Measurements from ENCODE around the gene SAFB. TPM values are rescaled to one million over a fixed set of nuclear protein-coding genes. Genes with fewer than 3 reads are reported as not detected.

Gene SAFB
- total RNA-seq, 1 experiment from 2014 or later = 68.7 TPM

DNA sequence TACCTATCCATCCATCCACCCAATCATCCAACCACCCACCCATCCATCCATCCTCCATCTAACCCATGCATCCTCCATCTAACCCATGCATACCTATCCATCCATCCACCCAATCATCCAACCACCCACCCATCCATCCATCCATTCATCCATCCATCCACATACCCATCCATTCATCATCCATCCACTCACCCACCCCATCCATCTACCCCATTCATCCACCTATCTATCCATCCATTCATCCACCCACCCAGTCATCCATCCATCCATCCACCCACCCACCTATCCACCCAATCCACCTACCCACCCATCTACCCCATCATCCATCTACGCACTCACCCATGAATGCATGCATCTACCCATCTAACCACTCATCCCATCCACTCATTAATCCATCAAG, 50.9 kb downstream of the SAFB start:
- POLR2A ChIA-PET (ENCODE audit: unreplicated experiment) = no interaction called here
- Histone ChIP-seq H3K27me3 (ENCODE audit: insufficient read depth, low read depth) (no peaks in the 10 kb centered on the region), H3F3A (ENCODE audit: insufficient read depth, low read depth) (no peaks in the 10 kb centered on the region), H4K20me1 (ENCODE audit: insufficient read depth) (no peaks in the 10 kb centered on the region), H3K36me3 (ENCODE audit: low read depth) (no peaks in the 10 kb centered on the region), H3K4me3 (no peak overlapping the region), H3K9me2 (ENCODE audit: insufficient read depth) (no peaks in the 10 kb centered on the region), H3K4me1 (replicated peaks; ENCODE audit: insufficient read depth) (no peaks in the 10 kb centered on the region), H3K4me2 (no peak overlapping the region), H3K9me3 (ENCODE audit: insufficient read depth, low read depth) (no peaks in the 10 kb centered on the region), H2AFZ (no peak overlapping the region), H3K79me2 (ENCODE audit: low read depth) (no peaks in the 10 kb centered on the region), H3K27ac (no peak overlapping the region)
- CTCF ChIA-PET = no interaction called here
- DNase-seq = no peak
- intact Hi-C loops (cut with micrococcal nuclease; ENCODE audit: unreplicated experiment) = no loop called here
- no peak for TF ChIP-seq EZH2 (IDR thresholded peaks at IDR 0.05; ENCODE audit: low read depth)
- TF ChIP-seq, protein P1, sequence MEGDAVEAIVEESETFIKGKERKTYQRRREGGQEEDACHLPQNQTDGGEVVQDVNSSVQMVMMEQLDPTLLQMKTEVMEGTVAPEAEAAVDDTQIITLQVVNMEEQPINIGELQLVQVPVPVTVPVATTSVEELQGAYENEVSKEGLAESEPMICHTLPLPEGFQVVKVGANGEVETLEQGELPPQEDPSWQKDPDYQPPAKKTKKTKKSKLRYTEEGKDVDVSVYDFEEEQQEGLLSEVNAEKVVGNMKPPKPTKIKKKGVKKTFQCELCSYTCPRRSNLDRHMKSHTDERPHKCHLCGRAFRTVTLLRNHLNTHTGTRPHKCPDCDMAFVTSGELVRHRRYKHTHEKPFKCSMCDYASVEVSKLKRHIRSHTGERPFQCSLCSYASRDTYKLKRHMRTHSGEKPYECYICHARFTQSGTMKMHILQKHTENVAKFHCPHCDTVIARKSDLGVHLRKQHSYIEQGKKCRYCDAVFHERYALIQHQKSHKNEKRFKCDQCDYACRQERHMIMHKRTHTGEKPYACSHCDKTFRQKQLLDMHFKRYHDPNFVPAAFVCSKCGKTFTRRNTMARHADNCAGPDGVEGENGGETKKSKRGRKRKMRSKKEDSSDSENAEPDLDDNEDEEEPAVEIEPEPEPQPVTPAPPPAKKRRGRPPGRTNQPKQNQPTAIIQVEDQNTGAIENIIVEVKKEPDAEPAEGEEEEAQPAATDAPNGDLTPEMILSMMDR (conservative IDR thresholded peaks at IDR 0.05) = no peak
- BruUV-seq (replicated peaks) = no TSS peak

- no peaks in the 10 kb centered on the region for H3K9me2 ChIP-seq (ENCODE audit: insufficient read depth)
- no peak for TF ChIP-seq EZH2 (IDR thresholded peaks at IDR 0.05; ENCODE audit: low read depth)
- TF ChIP-seq, protein P1 (conservative IDR thresholded peaks at IDR 0.05) = no peak
- peaks cover 6% of the 10 kb centered on the region for H3K79me2 ChIP-seq (ENCODE audit: low read depth)
- CTCF ChIA-PET = no interaction called here
- H3K9me3 ChIP-seq (ENCODE audit: insufficient read depth, low read depth) = no peaks in the 10 kb centered on the region
- H3K36me3 ChIP-seq (ENCODE audit: low read depth) = no peaks in the 10 kb centered on the region
- DNase-seq = no peak
- no peaks in the 10 kb centered on the region for H3F3A ChIP-seq (ENCODE audit: insufficient read depth, low read depth)
- no peak overlapping the region for H3K27ac ChIP-seq
- no peak overlapping the region for H3K4me3 ChIP-seq
- no peaks in the 10 kb centered on the region for H3K4me1 ChIP-seq (replicated peaks; ENCODE audit: insufficient read depth)
- H3K27me3 ChIP-seq (ENCODE audit: insufficient read depth, low read depth) = no peaks in the 10 kb centered on the region
- no TSS peak for BruUV-seq (replicated peaks)
- intact Hi-C loops (cut with micrococcal nuclease; ENCODE audit: unreplicated experiment) = no loop called here
- POLR2A ChIA-PET (ENCODE audit: unreplicated experiment) = no interaction called here
- H2AFZ ChIP-seq = no peak overlapping the region
- no peak overlapping the region for H3K4me2 ChIP-seq
- no peaks in the 10 kb centered on the region for H4K20me1 ChIP-seq (ENCODE audit: insufficient read depth)
Measured at GRCh38 chr19:5674714-5675113, 51.8 kb downstream of the SAFB start.

DNA sequence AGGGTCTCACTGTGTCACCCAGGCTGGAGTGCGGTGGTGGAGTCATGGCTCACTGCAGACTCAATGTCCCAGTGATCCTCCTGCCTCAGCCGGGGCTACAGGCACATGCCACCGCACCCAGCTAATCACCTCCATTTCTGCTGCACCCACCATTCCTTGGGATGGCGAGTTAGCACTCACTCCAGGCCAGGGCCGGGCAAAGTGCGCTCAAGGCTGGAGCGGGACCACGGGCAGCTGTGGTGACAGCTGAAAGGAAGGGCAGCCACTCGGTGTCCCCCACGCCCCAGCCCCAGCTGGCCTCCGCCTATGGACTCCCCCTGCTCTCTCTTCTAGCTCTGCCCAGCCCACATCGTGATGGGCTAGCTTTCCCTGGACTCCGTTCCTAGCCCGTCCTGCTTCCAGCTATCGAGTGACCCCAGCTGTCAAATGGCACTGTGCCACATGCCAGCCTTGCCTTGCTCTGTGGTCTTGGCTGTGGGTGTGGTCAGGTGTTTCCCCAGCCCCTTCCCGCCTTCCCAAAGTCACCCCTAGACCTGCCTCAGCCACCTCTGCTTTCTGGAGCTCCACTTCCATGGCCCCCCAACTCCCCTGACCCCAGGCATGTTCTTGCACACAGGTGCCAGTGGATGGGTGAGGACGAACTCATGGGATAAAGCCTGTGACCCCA, 53.4 kb downstream of the SAFB start:
- H4K20me1 ChIP-seq (ENCODE audit: insufficient read depth) = no peaks in the 10 kb centered on the region
- H2AFZ ChIP-seq = no peak overlapping the region
- no peaks in the 10 kb centered on the region for H3F3A ChIP-seq (ENCODE audit: insufficient read depth, low read depth)
- no peaks in the 10 kb centered on the region for H3K9me2 ChIP-seq (ENCODE audit: insufficient read depth)
- H3K27ac ChIP-seq = no peak overlapping the region
- no peaks in the 10 kb centered on the region for H3K4me1 ChIP-seq (replicated peaks; ENCODE audit: insufficient read depth)
- POLR2A ChIA-PET (ENCODE audit: unreplicated experiment) = no interaction called here
- no peak for DNase-seq
- intact Hi-C loops (cut with micrococcal nuclease; ENCODE audit: unreplicated experiment) = no loop called here
- CTCF ChIA-PET = no interaction called here
- no peak overlapping the region for H3K4me3 ChIP-seq
- no TSS peak for BruUV-seq (replicated peaks)
- H3K79me2 ChIP-seq (ENCODE audit: low read depth) = peaks cover 9% of the 10 kb centered on the region
- no peaks in the 10 kb centered on the region for H3K9me3 ChIP-seq (ENCODE audit: insufficient read depth, low read depth)
- H3K4me2 ChIP-seq = no peak overlapping the region
- no peaks in the 10 kb centered on the region for H3K27me3 ChIP-seq (ENCODE audit: insufficient read depth, low read depth)
- no peak for TF ChIP-seq EZH2 (IDR thresholded peaks at IDR 0.05; ENCODE audit: low read depth)
- TF ChIP-seq, protein P1 (conservative IDR thresholded peaks at IDR 0.05) = no peak
- no peaks in the 10 kb centered on the region for H3K36me3 ChIP-seq (ENCODE audit: low read depth)

Measured in PC-9 (cell line).